Hepatic stellate cell (primary cell): Measurements from ENCODE around the gene RAPGEF2.
"Not testable (repeated sequence)": the region's sequence is repeated elsewhere in the genome, so short reads cannot be mapped to it uniquely, and the experiment has no call there.

Experiments used
- DNase-seq: peaks from one replicate; pipeline ENCODE4 v3.0.0; 2011; ENCODE audit warnings: low spot score

Gene RAPGEF2

GRCh38 chr4:159315879-159316278 lies 213.0 kb downstream of the RAPGEF2 start:
- not testable (repeated sequence) for DNase-seq

- DNase-seq, result no peak
Measured at GRCh38 chr4:159317203-159317602, 214.3 kb downstream of the RAPGEF2 start.

DNA sequence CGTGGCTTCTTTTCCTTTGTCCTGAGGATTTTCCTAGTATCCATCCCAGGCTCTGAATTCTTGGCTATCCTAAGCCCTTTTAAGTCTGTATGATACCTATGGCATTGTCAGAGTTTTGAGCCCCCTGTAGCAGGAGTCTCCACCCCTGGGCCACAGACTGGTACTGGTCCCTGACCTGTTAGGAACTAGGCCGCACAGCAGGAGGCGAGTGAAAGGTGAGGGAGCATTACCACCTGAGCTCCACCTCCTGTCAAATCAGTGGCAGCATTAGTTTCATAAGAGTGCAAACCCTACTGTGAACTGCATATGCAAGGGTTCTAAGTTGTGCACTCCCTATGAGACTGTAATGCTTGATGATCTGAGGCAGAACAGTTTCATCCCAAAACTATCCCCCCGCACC lies 216.1 kb downstream of the RAPGEF2 start:
- DNase-seq, result no peak

DNA sequence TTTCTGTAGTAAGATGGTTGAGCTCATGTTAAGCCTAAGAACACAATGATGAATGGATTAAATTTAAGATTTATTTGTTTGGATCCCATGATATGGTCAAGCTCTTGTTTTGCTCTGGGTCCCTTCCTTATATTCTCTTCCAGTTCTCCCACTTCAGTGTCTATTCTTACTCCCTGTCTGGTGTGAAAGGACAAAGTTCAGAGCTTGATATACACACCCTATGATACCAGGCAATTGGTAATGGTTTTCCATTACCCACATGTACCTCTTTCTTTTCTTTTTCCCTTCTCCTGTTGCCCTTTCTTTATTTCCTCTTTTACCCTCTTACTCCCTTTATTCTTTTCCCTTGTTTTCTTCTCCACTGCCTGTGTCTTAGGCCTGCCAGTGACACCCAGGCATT lies 223.6 kb downstream of the RAPGEF2 start:
- DNase-seq, result no peak

DNA sequence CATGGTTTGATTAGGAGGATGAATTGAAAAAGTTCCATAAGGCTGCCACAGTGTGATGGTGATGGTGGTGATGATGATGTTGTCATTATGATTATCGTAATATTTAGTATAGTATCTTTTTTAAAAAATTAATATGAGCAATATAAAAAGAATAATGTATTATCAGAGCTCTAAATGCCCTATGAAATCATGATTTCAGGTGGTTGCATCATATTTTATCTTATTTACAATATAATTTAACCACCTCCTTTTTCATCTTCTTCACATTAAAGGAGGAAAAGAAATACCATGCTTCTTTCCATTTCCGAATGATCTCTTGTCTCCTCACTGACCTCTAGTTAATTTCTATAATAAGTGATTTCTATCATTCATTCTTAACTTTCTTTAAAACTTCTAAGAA lies 225.9 kb downstream of the RAPGEF2 start:
- DNase-seq, result no peak

DNA sequence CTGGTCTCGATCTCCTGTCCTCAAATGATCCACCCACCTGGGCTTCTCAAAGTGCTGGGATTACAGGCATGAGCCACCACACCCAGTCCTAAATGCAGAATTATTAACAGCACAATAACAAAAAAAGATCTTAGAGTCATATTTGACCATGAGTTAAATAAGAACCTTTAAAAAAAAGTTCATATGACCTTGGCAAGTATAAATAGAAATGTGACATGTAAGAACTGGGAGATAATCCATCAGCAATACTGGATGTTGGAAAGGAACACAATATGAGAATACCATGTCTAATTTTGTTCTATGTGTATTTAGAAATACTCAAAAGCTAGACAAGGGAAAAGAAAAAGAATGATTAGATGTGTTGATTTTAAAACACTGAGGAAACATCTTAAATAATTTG lies 231.6 kb downstream of the RAPGEF2 start:
- DNase-seq, result no peak

GRCh38 chr4:159337041-159337440 lies 234.2 kb downstream of the RAPGEF2 start:
- peak; percentile 9 for DNase-seq

DNA sequence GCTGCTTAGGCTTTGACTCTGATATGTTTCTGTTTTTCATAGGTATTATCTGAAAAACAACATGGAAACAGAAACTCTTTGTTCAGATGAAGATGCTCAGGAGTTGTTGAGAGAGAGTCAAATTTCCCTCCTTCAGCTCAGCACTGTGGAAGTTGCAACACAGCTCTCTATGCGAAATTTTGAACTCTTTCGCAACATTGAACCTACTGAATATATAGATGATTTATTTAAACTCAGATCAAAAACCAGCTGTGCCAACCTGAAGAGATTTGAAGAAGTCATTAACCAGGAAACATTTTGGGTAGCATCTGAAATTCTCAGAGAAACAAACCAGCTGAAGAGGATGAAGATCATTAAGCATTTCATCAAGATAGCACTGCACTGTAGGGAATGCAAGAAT lies 238.6 kb downstream of the RAPGEF2 start:
- no peak for DNase-seq

- no peak for DNase-seq
Measured at GRCh38 chr4:159342374-159342773, 239.5 kb downstream of the RAPGEF2 start.

- DNase-seq, result no peak
Measured at GRCh38 chr4:159343116-159343515, 240.2 kb downstream of the RAPGEF2 start.

- DNase-seq, result no peak
Measured at GRCh38 chr4:159344877-159345276, 242.0 kb downstream of the RAPGEF2 start.

GRCh38 chr4:159346681-159347080 lies 243.8 kb downstream of the RAPGEF2 start:
- no peak for DNase-seq

DNA sequence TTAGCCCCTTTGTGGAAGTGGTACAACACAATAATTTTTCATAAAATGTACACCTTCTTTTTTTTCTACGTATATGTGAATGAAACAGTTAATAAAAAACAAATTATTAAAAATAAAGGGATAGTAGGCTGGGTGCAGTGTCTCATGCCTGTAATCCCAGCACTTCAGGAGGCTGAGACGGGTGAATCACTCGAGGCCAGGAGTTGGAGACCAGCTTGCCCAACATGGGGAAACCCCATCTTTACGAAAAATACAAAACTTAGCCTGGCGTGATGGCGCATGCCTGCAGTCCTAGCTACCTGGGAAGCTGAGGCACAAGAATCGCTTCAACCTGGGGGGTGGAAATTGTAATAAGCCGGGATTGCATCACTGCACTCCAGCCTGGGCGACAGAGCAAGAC lies 244.9 kb downstream of the RAPGEF2 start:
- DNase-seq, result no peak

GRCh38 chr4:159349332-159349731 lies 246.5 kb downstream of the RAPGEF2 start:
- DNase-seq, result no peak

GRCh38 chr4:159352609-159353008 lies 249.7 kb downstream of the RAPGEF2 start:
- DNase-seq, result no peak

- no peak for DNase-seq
Measured at GRCh38 chr4:159353422-159354116, 250.7 kb downstream of the RAPGEF2 start.

DNA sequence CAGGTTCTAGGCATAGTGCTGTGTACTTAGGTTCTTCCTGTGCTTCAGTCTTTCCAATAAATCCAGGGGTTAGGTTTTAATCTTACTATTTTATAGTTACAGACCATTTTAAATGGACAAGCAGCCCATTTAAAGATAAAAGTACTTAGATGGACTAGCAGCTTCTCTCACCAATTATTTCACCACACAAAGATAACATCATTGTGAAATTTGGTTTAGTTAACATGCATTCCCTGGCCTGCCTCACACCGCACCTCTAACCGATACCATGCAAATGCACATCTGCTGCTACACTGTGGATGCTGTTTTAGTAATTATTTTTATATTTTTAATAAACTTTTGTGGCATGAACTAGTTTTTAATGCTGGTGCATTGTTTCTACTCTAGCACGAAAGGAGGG lies 252.6 kb downstream of the RAPGEF2 start:
- DNase-seq, result no peak

DNA sequence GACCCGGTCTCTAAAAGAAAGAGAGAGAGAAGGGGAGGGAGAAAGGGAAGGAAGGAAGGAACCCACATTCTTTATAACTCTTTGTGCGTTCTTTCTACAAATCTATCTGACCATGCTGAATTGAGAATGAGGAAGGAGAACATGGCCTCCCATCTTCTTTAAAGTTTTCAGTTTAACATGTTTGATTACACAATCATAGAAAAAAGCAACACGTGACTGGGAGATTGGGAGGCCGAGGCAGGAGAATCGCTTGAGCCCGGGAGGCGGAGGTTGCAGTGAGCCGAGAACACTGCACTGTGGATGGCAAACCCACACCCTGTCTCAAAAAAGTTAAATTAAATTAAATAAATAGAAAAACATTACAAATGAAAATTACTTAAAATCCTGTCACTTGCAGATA lies 254.5 kb downstream of the RAPGEF2 start:
- no peak for DNase-seq

DNA sequence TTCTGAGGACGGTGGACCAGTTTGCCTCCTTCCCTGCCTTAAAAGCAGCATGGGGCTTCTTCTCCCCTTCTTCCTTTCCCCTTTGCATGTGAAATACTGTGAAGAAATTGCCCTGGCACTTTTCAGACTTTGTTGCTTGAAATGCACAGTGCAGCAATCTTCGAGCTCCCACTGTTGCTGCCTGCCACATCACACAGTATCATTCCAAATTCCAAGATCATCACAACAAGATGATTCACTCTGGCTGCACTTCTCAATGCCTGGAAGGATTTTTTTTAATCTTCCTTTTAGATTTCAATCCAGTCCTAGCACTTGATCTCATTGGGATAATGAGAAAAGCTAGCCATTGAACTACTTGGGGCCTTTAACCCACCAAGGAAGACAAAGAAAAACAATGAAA lies 255.3 kb downstream of the RAPGEF2 start:
- DNase-seq, result peak; percentile 67

DNA sequence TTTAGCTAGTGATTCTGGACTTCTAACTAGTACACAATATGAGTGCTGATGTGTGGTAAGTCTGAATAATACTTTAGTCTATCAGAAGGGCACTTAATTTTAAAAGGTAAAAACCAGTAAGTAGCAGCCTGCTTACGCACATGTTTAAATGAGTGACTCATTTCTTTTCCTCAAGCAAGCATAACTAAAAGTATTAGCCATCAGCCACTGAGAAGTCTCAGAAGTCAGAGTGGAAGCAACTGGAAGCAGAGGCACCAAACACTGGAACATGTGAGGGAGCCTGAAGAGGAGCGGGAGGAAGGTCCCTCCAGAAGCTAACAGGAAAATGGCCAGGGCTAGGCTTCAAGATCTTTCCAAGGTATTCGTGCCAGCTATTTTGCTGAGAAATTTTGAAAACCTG lies 257.7 kb downstream of the RAPGEF2 start:
- DNase-seq, result peak; percentile 60

- DNase-seq, result no peak
Measured at GRCh38 chr4:159363361-159363760, 260.5 kb downstream of the RAPGEF2 start.

DNA sequence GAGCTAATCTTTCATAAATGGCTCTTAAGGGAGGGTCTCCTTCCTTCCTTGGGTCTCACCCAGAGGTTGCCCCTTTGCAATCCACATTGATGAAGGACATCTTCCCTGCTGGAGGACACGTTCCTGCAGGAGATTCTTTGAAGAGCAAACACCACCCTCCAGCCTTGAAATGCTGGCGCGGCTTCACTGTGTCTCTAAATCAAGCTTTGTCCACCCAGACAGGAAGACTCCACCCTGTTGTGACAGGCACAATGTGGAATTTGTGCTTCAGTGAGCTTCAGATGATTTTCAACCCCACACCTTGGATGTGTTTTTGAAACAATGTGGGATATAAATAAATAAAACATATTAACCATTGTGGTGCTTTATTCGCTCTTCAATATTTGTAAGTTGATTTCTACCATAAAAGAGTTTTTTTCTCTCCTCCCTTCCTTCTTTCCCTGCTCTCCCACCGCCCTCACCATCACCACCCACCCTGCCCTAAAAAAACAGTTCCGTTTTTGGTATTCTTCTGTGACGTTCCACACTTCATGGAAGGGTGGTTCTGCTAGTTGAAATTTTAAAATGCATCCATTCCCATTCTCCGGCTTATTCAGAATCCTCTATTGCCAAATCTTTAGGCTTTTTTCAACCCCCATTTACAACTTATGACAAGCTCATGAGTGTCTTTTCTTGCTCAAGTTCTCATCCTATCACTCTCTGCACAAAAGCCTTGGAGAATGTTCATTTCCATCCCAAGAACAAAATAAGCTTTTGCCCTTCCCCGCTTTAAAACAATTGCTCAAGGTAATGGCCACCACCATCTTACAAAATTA lies 264.3 kb downstream of the RAPGEF2 start:
- DNase-seq, result no peak

DNA sequence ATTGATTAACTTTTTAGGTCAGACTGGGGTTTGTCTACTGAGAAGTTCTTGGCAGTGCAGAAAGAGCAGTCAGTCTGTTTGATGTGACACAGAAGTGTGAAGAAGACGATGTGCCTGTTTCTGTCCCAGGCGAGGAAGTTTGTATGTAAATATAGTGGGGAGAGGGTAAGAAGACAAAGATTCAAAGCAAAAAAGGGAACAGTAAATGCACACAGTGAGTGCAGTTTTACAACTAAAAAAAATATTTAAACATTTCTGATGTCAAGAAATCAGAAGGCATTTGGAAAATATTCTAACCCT lies 264.9 kb downstream of the RAPGEF2 start:
- no peak for DNase-seq

GRCh38 chr4:159368320-159368719 lies 265.4 kb downstream of the RAPGEF2 start:
- DNase-seq, result no peak
